ENCODE data around the gene CELA2A. TPM values are rescaled to one million over a fixed set of nuclear protein-coding genes. Genes with fewer than 3 reads are reported as not detected.
A peak's percentile ranks its signal among the peaks of the same experiment; 100 is the strongest.
"Not testable (repeated sequence)": the region's sequence is repeated elsewhere in the genome, so short reads cannot be mapped to it uniquely, and the experiment has no call there.

CELA2A gene
- total RNA-seq, 1 donor from 2014 or later = not detected

GRCh38 chr1:15486844-15487610 lies 30.5 kb downstream of the CELA2A start:
- DNase-seq (ENCODE audit: low spot score); H3K4me3 Mint-ChIP-seq; intact Hi-C loops (cut with micrococcal nuclease); H3K27me3 Mint-ChIP-seq (ENCODE audit: insufficient read depth); H3K27ac Mint-ChIP-seq; H3K4me1 Mint-ChIP-seq (ENCODE audit: low read depth); H3K9me3 Mint-ChIP-seq: not testable (repeated sequence)
- peaks cover 29% of the 10 kb centered on the region for H3K36me3 Mint-ChIP-seq (ENCODE audit: low read depth)

- no peak overlapping the region for H3K27ac Mint-ChIP-seq
- peaks cover 8% of the 10 kb centered on the region for H3K4me1 Mint-ChIP-seq (ENCODE audit: low read depth)
- H3K36me3 Mint-ChIP-seq (ENCODE audit: low read depth) = peaks cover 33% of the 10 kb centered on the region
- DNase-seq (ENCODE audit: low spot score) = no peak
- intact Hi-C loops (cut with micrococcal nuclease) = no loop called here
- H3K27me3 Mint-ChIP-seq (ENCODE audit: insufficient read depth) = no peaks in the 10 kb centered on the region
- no peak overlapping the region for H3K4me3 Mint-ChIP-seq
- H3K9me3 Mint-ChIP-seq = no peaks in the 10 kb centered on the region
Observed at GRCh38 chr1:15488371-15488770, 31.8 kb downstream of the CELA2A start.

- Mint-ChIP-seq H3K27ac (no peak overlapping the region), H3K4me3 (no peak overlapping the region), H3K27me3 (ENCODE audit: insufficient read depth) (no peaks in the 10 kb centered on the region), H3K36me3 (ENCODE audit: low read depth) (peaks cover 33% of the 10 kb centered on the region), H3K4me1 (ENCODE audit: low read depth) (peaks cover 8% of the 10 kb centered on the region), H3K9me3 (no peaks in the 10 kb centered on the region)
- intact Hi-C loops (cut with micrococcal nuclease) = no loop called here
- DNase-seq (ENCODE audit: low spot score) = no peak
Observed at GRCh38 chr1:15489052-15489736, 32.7 kb downstream of the CELA2A start.

GRCh38 chr1:15491010-15491409 lies 34.5 kb downstream of the CELA2A start:
- DNase-seq (ENCODE audit: low spot score); H3K4me1 Mint-ChIP-seq (ENCODE audit: low read depth); H3K4me3 Mint-ChIP-seq; H3K27ac Mint-ChIP-seq; intact Hi-C loops (cut with micrococcal nuclease); H3K27me3 Mint-ChIP-seq (ENCODE audit: insufficient read depth); H3K9me3 Mint-ChIP-seq: not testable (repeated sequence)
- peaks cover 29% of the 10 kb centered on the region for H3K36me3 Mint-ChIP-seq (ENCODE audit: low read depth)

GRCh38 chr1:15492596-15492995 lies 36.1 kb downstream of the CELA2A start:
- H3K4me1 Mint-ChIP-seq (ENCODE audit: low read depth) = peaks cover 8% of the 10 kb centered on the region
- H3K27me3 Mint-ChIP-seq (ENCODE audit: insufficient read depth) = no peaks in the 10 kb centered on the region
- intact Hi-C loops (cut with micrococcal nuclease) = no loop called here
- no peak overlapping the region for H3K27ac Mint-ChIP-seq
- H3K36me3 Mint-ChIP-seq (ENCODE audit: low read depth) = peaks cover 23% of the 10 kb centered on the region
- H3K9me3 Mint-ChIP-seq = no peaks in the 10 kb centered on the region
- DNase-seq (ENCODE audit: low spot score) = no peak
- no peak overlapping the region for H3K4me3 Mint-ChIP-seq

GRCh38 chr1:15493869-15494390 lies 37.4 kb downstream of the CELA2A start:
- no peak overlapping the region for H3K27ac Mint-ChIP-seq
- H3K4me1 Mint-ChIP-seq (ENCODE audit: low read depth) = peaks cover 8% of the 10 kb centered on the region
- no peaks in the 10 kb centered on the region for H3K9me3 Mint-ChIP-seq
- peaks cover 26% of the 10 kb centered on the region for H3K36me3 Mint-ChIP-seq (ENCODE audit: low read depth)
- intact Hi-C loops (cut with micrococcal nuclease) = no loop called here
- no peak for DNase-seq (ENCODE audit: low spot score)
- H3K4me3 Mint-ChIP-seq = no peak overlapping the region
- H3K27me3 Mint-ChIP-seq (ENCODE audit: insufficient read depth) = no peaks in the 10 kb centered on the region

GRCh38 chr1:15500184-15501178 lies 43.9 kb downstream of the CELA2A start:
- no peak for DNase-seq (ENCODE audit: low spot score)
- Mint-ChIP-seq H3K36me3 (ENCODE audit: low read depth) (peaks cover 29% of the 10 kb centered on the region), H3K27me3 (ENCODE audit: insufficient read depth) (no peaks in the 10 kb centered on the region), H3K27ac (no peak overlapping the region), H3K4me3 (no peak overlapping the region), H3K4me1 (ENCODE audit: low read depth) (no peaks in the 10 kb centered on the region), H3K9me3 (no peaks in the 10 kb centered on the region)
- intact Hi-C loops (cut with micrococcal nuclease) = loop anchor here (1.0 kb wide), 1 partner anchor 177 kb away; no protein-coding TSS in a partner anchor

GRCh38 chr1:15501208-15502032 lies 44.9 kb downstream of the CELA2A start:
- intact Hi-C loops (cut with micrococcal nuclease) = loop anchor here (1.0 kb wide), 1 partner anchor 178 kb away; no protein-coding TSS in a partner anchor
- Mint-ChIP-seq H3K9me3 (no peaks in the 10 kb centered on the region), H3K4me3 (no peak overlapping the region), H3K27ac (no peak overlapping the region), H3K36me3 (ENCODE audit: low read depth) (peaks cover 21% of the 10 kb centered on the region), H3K4me1 (ENCODE audit: low read depth) (no peaks in the 10 kb centered on the region), H3K27me3 (ENCODE audit: insufficient read depth) (no peaks in the 10 kb centered on the region)
- DNase-seq (ENCODE audit: low spot score) = peak; percentile 25

GRCh38 chr1:15504436-15504835 lies 47.9 kb downstream of the CELA2A start:
- Mint-ChIP-seq H3K27ac (no peak overlapping the region), H3K4me3 (no peak overlapping the region), H3K4me1 (ENCODE audit: low read depth) (no peaks in the 10 kb centered on the region), H3K9me3 (no peaks in the 10 kb centered on the region), H3K27me3 (ENCODE audit: insufficient read depth) (no peaks in the 10 kb centered on the region), H3K36me3 (ENCODE audit: low read depth) (peaks cover 16% of the 10 kb centered on the region)
- intact Hi-C loops (cut with micrococcal nuclease) = no loop called here
- DNase-seq (ENCODE audit: low spot score) = no peak

GRCh38 chr1:15506831-15507230 lies 50.3 kb downstream of the CELA2A start:
- no peak overlapping the region for H3K4me3 Mint-ChIP-seq
- H3K36me3 Mint-ChIP-seq (ENCODE audit: low read depth) = peaks cover 21% of the 10 kb centered on the region
- no peaks in the 10 kb centered on the region for H3K9me3 Mint-ChIP-seq
- H3K27me3 Mint-ChIP-seq (ENCODE audit: insufficient read depth) = no peaks in the 10 kb centered on the region
- no peak for DNase-seq (ENCODE audit: low spot score)
- intact Hi-C loops (cut with micrococcal nuclease) = no loop called here
- no peak overlapping the region for H3K27ac Mint-ChIP-seq
- peaks cover 8% of the 10 kb centered on the region for H3K4me1 Mint-ChIP-seq (ENCODE audit: low read depth)

- H3K4me1 Mint-ChIP-seq (ENCODE audit: low read depth) = peaks cover 12% of the 10 kb centered on the region
- H3K36me3 Mint-ChIP-seq (ENCODE audit: low read depth) = peaks cover 23% of the 10 kb centered on the region
- intact Hi-C loops (cut with micrococcal nuclease) = no loop called here
- no peak overlapping the region for H3K4me3 Mint-ChIP-seq
- no peaks in the 10 kb centered on the region for H3K27me3 Mint-ChIP-seq (ENCODE audit: insufficient read depth)
- H3K27ac Mint-ChIP-seq = no peak overlapping the region
- no peaks in the 10 kb centered on the region for H3K9me3 Mint-ChIP-seq
- no peak for DNase-seq (ENCODE audit: low spot score)
Observed at GRCh38 chr1:15507278-15507677, 50.7 kb downstream of the CELA2A start.
